Gastroesophageal sphincter (tissue), 4 donors: ENCODE data around the gene ISG20. TPM values are rescaled to one million over a fixed set of nuclear protein-coding genes. Genes with fewer than 3 reads are reported as not detected.
A peak's percentile ranks its signal among the peaks of the same experiment; 100 is the strongest.

Source experiments
- ATAC-seq: fragments of 150-250 bp; one replicate; pipeline ENCODE4 v1.9.1; 2016; ENCODE audit warnings: mild to moderate bottlenecking, moderate library complexity
- H3K27ac ChIP-seq, 4 donors: fragments of 200-600 bp; sonication (generic) in 3 of 4; 1 replicate in 3 of 4; 2 replicates in 1 of 4; pipeline ENCODE4 v1.5.1; 2016 to 2019
- H3K27me3 ChIP-seq: fragments of 200-600 bp; sonication (generic); one replicate; pipeline ENCODE4 v1.5.1; 2019
- H3K36me3 ChIP-seq, 2 donors: fragments of 200-600 bp; sonication (generic); one replicate each; pipeline ENCODE4 v1.5.1; 2019; ENCODE audit warnings: control low read depth in 1 of 2
- H3K4me1 ChIP-seq, 3 donors: fragments of 200-600 bp; sonication (generic); 1 replicate in 2 of 3; 2 replicates in 1 of 3; pipeline ENCODE4 v1.5.1; 2016 to 2019; ENCODE audit warnings: control low read depth in 2 of 3
- H3K4me3 ChIP-seq, 2 donors: fragments of 200-600 bp; sonication (generic); one replicate each; pipeline ENCODE4 v1.5.1; 2019; ENCODE audit warnings: mild to moderate bottlenecking in 1 of 2, moderate library complexity in 1 of 2
- H3K9me3 ChIP-seq, 3 donors: fragments of 200-600 bp; sonication (generic); one replicate each; pipeline ENCODE4 v1.5.1; 2017 to 2019; ENCODE audit warnings: control low read depth in 2 of 3
- EP300 ChIP-seq: sonication (generic); formaldehyde crosslinking; IDR thresholded peaks from one replicate; pipeline ENCODE4 v1.6.1; 2017; ENCODE audit warnings: antibody characterized with exemption, mild to moderate bottlenecking
- POLR2A ChIP-seq, 2 donors: fragments of 450-650 bp; IDR thresholded peaks; one replicate each; pipeline ENCODE4 v1.6.1; 2017; ENCODE audit warnings: antibody characterized with exemption in 2 of 2, mild to moderate bottlenecking in 2 of 2, moderate library complexity in 1 of 2
- POLR2AphosphoS5 ChIP-seq: sonication (generic); formaldehyde crosslinking; IDR thresholded peaks from one replicate; pipeline ENCODE4 v1.6.1; 2017; ENCODE audit warnings: antibody characterized with exemption
- WGBS, 2 donors: methylation state at CpG; one replicate each; pipeline ENCODE4 v1.1.5; 2018; ENCODE audit warnings: low coverage in 1 of 2; 5-methylcytosine and 5-hydroxymethylcytosine counted together
- total RNA-seq, 4 donors: library from RNA; depleted of rRNA; stranded (reverse); fragments of >200 nt; gene quantifications; one replicate each; pipeline ENCODE4 v1.1.0, GENCODE V29; 2016
- TF ChIP-seq, protein P1 (sequence below), 4 experiments: fragments of 200-600 bp in 2 of 4; fragments of 450-650 bp in 2 of 4; sonication (generic) in 1 of 4; IDR thresholded peaks; one replicate each; pipeline ENCODE4 v1.5.1; 2017 to 2019; ENCODE audit warnings: antibody characterized with exemption in 4 of 4, mild to moderate bottlenecking in 2 of 4, moderate library complexity in 2 of 4

Gene ISG20
- total RNA-seq, 4 donors from 2014 or later = 2.5 to 8.7 (median 5.9) TPM

GRCh38 chr15:88650556-88650955 lies 11.7 kb downstream of the ISG20 start:
- ATAC-seq = no peak
- H3K27ac ChIP-seq = peak overlapping the region in 1 of 4 donors; percentile 61
- H3K9me3 ChIP-seq = no peaks in the 10 kb centered on the region
- peaks cover 0 to 22% (median 0%) of the 10 kb centered on the region in 3 donors for H3K4me1 ChIP-seq
- 91 to 100% methylated on average over 2 to 8 of the region's 12 CpGs for WGBS, 2 donors
- TF ChIP-seq POLR2AphosphoS5 = no peak
- no peak for TF ChIP-seq POLR2A (IDR thresholded peaks at IDR 0.05)
- no peak for TF ChIP-seq EP300
- H3K36me3 ChIP-seq = no peaks in the 10 kb centered on the region
- H3K27me3 ChIP-seq = no peaks in the 10 kb centered on the region
- no peak overlapping the region for H3K4me3 ChIP-seq

GRCh38 chr15:88651136-88651732 lies 12.4 kb downstream of the ISG20 start:
- no peaks in the 10 kb centered on the region for H3K9me3 ChIP-seq
- TF ChIP-seq POLR2AphosphoS5 (no peak), EP300 (no peak), POLR2A (IDR thresholded peaks at IDR 0.05) (no peak)
- TF ChIP-seq, protein P1, sequence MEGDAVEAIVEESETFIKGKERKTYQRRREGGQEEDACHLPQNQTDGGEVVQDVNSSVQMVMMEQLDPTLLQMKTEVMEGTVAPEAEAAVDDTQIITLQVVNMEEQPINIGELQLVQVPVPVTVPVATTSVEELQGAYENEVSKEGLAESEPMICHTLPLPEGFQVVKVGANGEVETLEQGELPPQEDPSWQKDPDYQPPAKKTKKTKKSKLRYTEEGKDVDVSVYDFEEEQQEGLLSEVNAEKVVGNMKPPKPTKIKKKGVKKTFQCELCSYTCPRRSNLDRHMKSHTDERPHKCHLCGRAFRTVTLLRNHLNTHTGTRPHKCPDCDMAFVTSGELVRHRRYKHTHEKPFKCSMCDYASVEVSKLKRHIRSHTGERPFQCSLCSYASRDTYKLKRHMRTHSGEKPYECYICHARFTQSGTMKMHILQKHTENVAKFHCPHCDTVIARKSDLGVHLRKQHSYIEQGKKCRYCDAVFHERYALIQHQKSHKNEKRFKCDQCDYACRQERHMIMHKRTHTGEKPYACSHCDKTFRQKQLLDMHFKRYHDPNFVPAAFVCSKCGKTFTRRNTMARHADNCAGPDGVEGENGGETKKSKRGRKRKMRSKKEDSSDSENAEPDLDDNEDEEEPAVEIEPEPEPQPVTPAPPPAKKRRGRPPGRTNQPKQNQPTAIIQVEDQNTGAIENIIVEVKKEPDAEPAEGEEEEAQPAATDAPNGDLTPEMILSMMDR (IDR thresholded peaks at IDR 0.05) = no peak
- H3K4me3 ChIP-seq = no peak overlapping the region
- ATAC-seq = no peak
- 58 to 63% methylated on average over 3 to 6 of the region's 7 CpGs for WGBS, 2 donors
- no peak overlapping the region for H3K27ac ChIP-seq
- H3K4me1 ChIP-seq = peaks cover 0 to 22% (median 0%) of the 10 kb centered on the region in 3 donors
- no peaks in the 10 kb centered on the region for H3K36me3 ChIP-seq
- no peaks in the 10 kb centered on the region for H3K27me3 ChIP-seq

GRCh38 chr15:88651971-88652370 lies 13.2 kb downstream of the ISG20 start:
- TF ChIP-seq EP300 (no peak), POLR2AphosphoS5 (no peak), POLR2A (IDR thresholded peaks at IDR 0.05) (no peak)
- TF ChIP-seq, protein P1 (IDR thresholded peaks at IDR 0.05) = no peak
- WGBS, 2 donors = 74 to 91% methylated on average over 8 of the region's 9 CpGs

GRCh38 chr15:88652456-88653199 lies 13.8 kb downstream of the ISG20 start:
- ATAC-seq = no peak
- 100% methylated on average over 1 of the region's 8 CpGs; no CpG with 5 or more reads in 1 of the 2 donors for WGBS, 2 donors
- no peaks in the 10 kb centered on the region for H3K9me3 ChIP-seq

More at GRCh38 chr15:88651971-88652370, 13.2 kb downstream of the ISG20 start:
- peaks cover 5% of the 10 kb centered on the region for H3K27me3 ChIP-seq
- peaks cover 0 to 22% (median 0%) of the 10 kb centered on the region in 3 donors for H3K4me1 ChIP-seq
- H3K9me3 ChIP-seq = no peaks in the 10 kb centered on the region
- H3K36me3 ChIP-seq = no peaks in the 10 kb centered on the region
- H3K27ac ChIP-seq = no peak overlapping the region
- no peak for ATAC-seq
- H3K4me3 ChIP-seq = no peak overlapping the region

More at GRCh38 chr15:88652456-88653199, 13.8 kb downstream of the ISG20 start:
- no peaks in the 10 kb centered on the region for H3K36me3 ChIP-seq
- no peak overlapping the region for H3K27ac ChIP-seq
- no peak for TF ChIP-seq POLR2AphosphoS5
- TF ChIP-seq EP300 = no peak
- TF ChIP-seq POLR2A (IDR thresholded peaks at IDR 0.05) = no peak
- TF ChIP-seq, protein P1 (IDR thresholded peaks at IDR 0.05) = no peak
- H3K4me3 ChIP-seq = no peak overlapping the region
- H3K27me3 ChIP-seq = peaks cover 10% of the 10 kb centered on the region
- peaks cover 0 to 27% (median 0%) of the 10 kb centered on the region in 3 donors for H3K4me1 ChIP-seq
